ENCODE data around the gene LONRF2. TPM values are rescaled to one million over a fixed set of nuclear protein-coding genes. Genes with fewer than 3 reads are reported as not detected.
A peak's percentile ranks its signal among the peaks of the same experiment; 100 is the strongest.

LONRF2 gene
- total RNA-seq, 4 donors from 2014 or later: 10.5 to 13.1 (median 12.1) TPM

- Histone ChIP-seq H3K4me1 (no peaks in the 10 kb centered on the region), H3K27ac (no peak overlapping the region), H3K9me3 (no peaks in the 10 kb centered on the region), H3K27me3 (no peaks in the 10 kb centered on the region), H3K36me3 (no peaks in the 10 kb centered on the region), H3K4me3 (no peak overlapping the region)
- no peak for TF ChIP-seq CTCF (IDR thresholded peaks at IDR 0.05)
- no peak for TF ChIP-seq EP300 (IDR thresholded peaks at IDR 0.05)
- TF ChIP-seq POLR2A (IDR thresholded peaks at IDR 0.05): no peak
- no peak for DNase-seq (ENCODE audit: low spot score in 2 of 2)
- 82 to 88% methylated on average over 5 of the region's 5 CpGs for WGBS, 2 donors
Measured at GRCh38 chr2:100339823-100340222, 17.5 kb upstream of the LONRF2 start.

- H3K4me3 ChIP-seq: no peak overlapping the region
- no peaks in the 10 kb centered on the region for H3K36me3 ChIP-seq
- no peak for DNase-seq (ENCODE audit: low spot score in 2 of 2)
- WGBS, 2 donors: 83 to 87% methylated on average over 2 of the region's 2 CpGs
- TF ChIP-seq CTCF (IDR thresholded peaks at IDR 0.05): no peak
- TF ChIP-seq POLR2A (IDR thresholded peaks at IDR 0.05): no peak
- no peak for TF ChIP-seq EP300 (IDR thresholded peaks at IDR 0.05)
- H3K4me1 ChIP-seq: no peaks in the 10 kb centered on the region
- H3K27me3 ChIP-seq: no peaks in the 10 kb centered on the region
- H3K27ac ChIP-seq: no peak overlapping the region
- H3K9me3 ChIP-seq: no peaks in the 10 kb centered on the region
Measured at GRCh38 chr2:100334929-100335328, 12.6 kb upstream of the LONRF2 start.

GRCh38 chr2:100327742-100328141 is 5.4 kb upstream of the LONRF2 start:
- Histone ChIP-seq H3K4me1 (peaks cover 0 to 2% (median 0%) of the 10 kb centered on the region in 4 donors), H3K9me3 (no peaks in the 10 kb centered on the region), H3K27ac (no peak overlapping the region), H3K4me3 (no peak overlapping the region), H3K27me3 (peaks cover 0 to 16% of the 10 kb centered on the region in 2 donors), H3K36me3 (no peaks in the 10 kb centered on the region)
- TF ChIP-seq CTCF (IDR thresholded peaks at IDR 0.05): no peak
- TF ChIP-seq POLR2A (IDR thresholded peaks at IDR 0.05): no peak
- no peak for TF ChIP-seq EP300 (IDR thresholded peaks at IDR 0.05)
- 83 to 88% methylated on average over 4 of the region's 4 CpGs for WGBS, 2 donors
- DNase-seq (ENCODE audit: low spot score in 2 of 2): no peak

GRCh38 chr2:100321179-100321865 is 979 bp downstream of the LONRF2 start:
- no peak for DNase-seq (ENCODE audit: low spot score in 2 of 2)
- Histone ChIP-seq H3K4me1 (peaks cover 0 to 17% (median 4%) of the 10 kb centered on the region in 4 donors), H3K9me3 (peaks cover 0 to 19% (median 5%) of the 10 kb centered on the region in 4 donors), H3K36me3 (no peaks in the 10 kb centered on the region), H3K27me3 (peaks cover 0 to 46% of the 10 kb centered on the region in 2 donors), H3K4me3 (peak overlapping the region in 3 of 4 donors; percentile 44 to 67 (median 66)), H3K27ac (peak overlapping the region in 1 of 4 donors; percentile 78)
- TF ChIP-seq EP300 (IDR thresholded peaks at IDR 0.05) (no peak), CTCF (IDR thresholded peaks at IDR 0.05) (no peak), POLR2A (IDR thresholded peaks at IDR 0.05) (no peak)
- 2 to 7% methylated on average over 8 to 32 of the region's 77 CpGs for WGBS, 2 donors

GRCh38 chr2:100320547-100321178 is 1.6 kb downstream of the LONRF2 start:
- TF ChIP-seq POLR2A (IDR thresholded peaks at IDR 0.05): no peak
- TF ChIP-seq EP300 (IDR thresholded peaks at IDR 0.05): no peak
- no peak for TF ChIP-seq CTCF (IDR thresholded peaks at IDR 0.05)
- H3K27me3 ChIP-seq: peaks cover 0 to 46% of the 10 kb centered on the region in 2 donors
- 58 to 59% methylated on average over 19 of the region's 19 CpGs for WGBS, 2 donors
- H3K4me1 ChIP-seq: peaks cover 0 to 17% (median 4%) of the 10 kb centered on the region in 4 donors
- H3K4me3 ChIP-seq: peak overlapping the region in 3 of 4 donors; percentile 44 to 67 (median 66)
- H3K9me3 ChIP-seq: peaks cover 0 to 19% (median 5%) of the 10 kb centered on the region in 4 donors
- H3K36me3 ChIP-seq: no peaks in the 10 kb centered on the region
- peak overlapping the region in 1 of 4 donors; percentile 34 for H3K27ac ChIP-seq
- DNase-seq (ENCODE audit: low spot score in 2 of 2): no peak

All from tibial nerve (tissue), 4 donors.